HS-27A (cell line): ENCODE measurements around the gene CHCT1.

Experiments used
- DNase-seq: peaks from one replicate; pipeline ENCODE4 v3.0.0-alpha.2; 2012; ENCODE audit warnings: low read depth, missing footprints

The CHCT1 gene

GRCh38 chr17:60442271-60443173, 20.2 kb downstream of the CHCT1 start:
- no peak for DNase-seq

GRCh38 chr17:60443713-60444112, 21.4 kb downstream of the CHCT1 start:
- no peak for DNase-seq

DNA sequence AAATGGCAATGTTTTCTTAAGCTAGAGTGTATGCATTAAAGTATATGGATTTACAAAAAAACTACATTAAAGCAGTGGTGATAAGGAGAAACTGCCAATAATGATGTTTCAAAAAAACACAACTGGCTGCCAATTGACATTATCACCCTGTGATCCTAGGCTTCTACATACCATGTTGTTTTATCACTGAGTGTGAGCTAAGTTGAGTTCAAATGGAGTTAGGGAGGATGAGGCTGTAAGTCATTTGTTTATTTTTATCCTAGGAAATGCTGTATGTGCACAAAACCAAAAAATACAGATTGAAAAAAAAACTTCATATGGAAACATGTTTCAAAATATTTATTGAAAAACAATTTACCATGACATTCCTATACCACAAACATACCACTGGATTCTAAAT, 22.9 kb downstream of the CHCT1 start:
- no peak for DNase-seq

- DNase-seq: no peak
These were observed 25.1 kb downstream of the CHCT1 start for GRCh38 chr17:60447375-60447774.

DNA sequence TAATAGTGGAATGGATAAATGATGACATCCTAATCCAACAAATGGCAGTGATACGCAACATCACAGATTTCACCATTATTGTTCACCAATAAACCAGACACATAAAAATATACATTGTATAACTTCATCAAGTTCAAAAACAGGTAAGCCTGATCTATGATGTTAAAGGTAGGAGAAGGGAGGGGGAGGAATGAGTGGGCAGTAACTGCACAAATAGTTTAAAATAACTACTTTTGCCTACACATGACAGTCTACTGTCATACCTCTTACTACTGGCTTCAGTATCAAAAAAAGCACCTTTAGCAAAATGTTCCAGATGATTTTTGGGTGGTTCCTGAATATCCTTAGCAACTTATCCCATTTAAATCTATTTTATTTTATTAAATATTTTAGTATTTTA, 28.8 kb downstream of the CHCT1 start:
- no peak for DNase-seq

GRCh38 chr17:60451965-60452364, 29.7 kb downstream of the CHCT1 start:
- DNase-seq: no peak

- no peak for DNase-seq
These were observed 33.1 kb downstream of the CHCT1 start for GRCh38 chr17:60455378-60455777.

DNA sequence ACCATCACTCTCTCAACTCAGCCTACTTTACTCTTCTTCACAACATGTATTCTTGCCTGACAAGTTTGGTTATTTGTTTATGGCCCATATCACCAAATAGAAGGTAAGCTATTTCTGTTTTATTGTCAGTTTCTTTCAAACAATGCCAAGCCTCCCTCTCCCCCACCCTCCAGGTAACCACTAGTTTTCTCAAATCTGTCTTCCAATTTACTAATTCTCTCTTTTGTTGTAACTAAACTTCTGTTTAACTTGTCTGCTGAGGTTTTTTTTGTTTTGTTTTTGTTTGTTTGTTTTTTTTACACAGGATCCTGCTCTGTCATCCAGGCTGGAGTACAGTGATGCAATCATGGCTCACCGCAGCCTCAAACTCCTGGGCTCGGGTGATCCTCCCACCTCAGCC, 34.9 kb downstream of the CHCT1 start:
- DNase-seq: no peak

DNA sequence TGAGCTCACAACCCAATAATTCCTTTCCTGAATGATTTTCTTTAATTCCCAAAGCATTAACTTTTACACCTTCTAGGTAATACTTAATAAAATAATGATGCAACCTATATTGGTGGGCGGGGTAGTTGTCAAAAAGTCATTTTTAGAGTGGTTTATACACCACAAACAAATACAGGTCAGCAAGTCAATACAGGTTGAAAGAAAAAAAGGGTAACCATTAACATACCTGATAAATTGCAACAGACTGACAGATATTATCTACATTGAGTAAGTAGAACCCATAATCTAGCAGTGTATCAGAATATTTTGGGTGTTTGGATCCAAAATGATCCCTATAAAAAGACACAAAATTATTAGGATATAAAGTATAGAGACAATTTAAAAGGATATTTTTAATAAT, 39.3 kb downstream of the CHCT1 start:
- no peak for DNase-seq

- DNase-seq: no peak
These were observed 41.0 kb downstream of the CHCT1 start for GRCh38 chr17:60463157-60463835.

GRCh38 chr17:60464343-60464742, 42.1 kb downstream of the CHCT1 start:
- no peak for DNase-seq

GRCh38 chr17:60468371-60468770, 46.1 kb downstream of the CHCT1 start:
- no peak for DNase-seq

- DNase-seq: no peak
These were observed 49.2 kb downstream of the CHCT1 start for GRCh38 chr17:60471451-60471850.

DNA sequence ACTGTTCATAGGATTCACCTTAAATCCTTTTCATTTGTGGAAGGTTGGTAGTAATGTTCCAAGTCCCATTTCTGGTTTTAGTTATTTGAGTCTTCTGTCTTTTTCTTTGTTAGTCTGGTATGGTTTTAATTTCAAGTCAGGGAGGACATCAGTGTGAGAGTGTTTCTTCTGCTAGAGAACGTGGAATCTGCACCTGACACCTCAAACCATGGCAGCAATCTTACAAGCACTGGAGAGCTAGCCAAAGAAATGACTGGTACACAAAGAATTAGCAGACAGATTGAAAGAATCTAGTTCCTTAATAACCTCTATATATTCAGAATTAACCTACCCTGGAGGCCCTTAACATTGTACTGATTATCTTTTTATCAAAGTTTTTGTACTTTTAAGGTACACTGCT, 50.2 kb downstream of the CHCT1 start:
- no peak for DNase-seq

- no peak for DNase-seq
These were observed 51.5 kb downstream of the CHCT1 start for GRCh38 chr17:60473788-60474187.
